K562 (cell line): ENCODE data around the gene SMG7. TPM values are rescaled to one million over a fixed set of nuclear protein-coding genes. Genes with fewer than 3 reads are reported as not detected.

ENCODE experiments used
- ATAC-seq: fragments of 200-7000 bp; cut with Tn5 transposase; 3 replicates; pipeline ENCODE4 v1.9.1; 2020; ENCODE audit warnings: moderate library complexity
- BruUV-seq: library from RNA; stranded (reverse); fragments of 400-500 nt; replicated peaks from 2 replicates; lab custom pipeline; 2021; lab: Mats Ljungman, UMichigan
- CTCF ChIA-PET: fragments of 300-600 bp; formaldehyde crosslinking; extraction: SDS; loops from one replicate; lab custom pipeline; 2021; ENCODE audit warnings: low intra/inter-chr PET ratio; lab: Yijun Ruan, JAX
- POLR2A ChIA-PET: fragments of 300-600, 350-650 bp; sonication (Branson Sonifier 250); formaldehyde crosslinking; extraction: SDS; loops from one replicate; lab custom pipeline; 2021; ENCODE audit warnings: antibody characterized with exemption, inconsistent platforms; lab: Yijun Ruan, JAX
- DNase-seq, 4 experiments: peaks; one replicate each; pipeline versions ENCODE4 v3.0.0 to v3.0.0-alpha.2; 2011 to 2018; ENCODE audit warnings: low spot score in 3 of 4, mixed read lengths in 3 of 4; ENCODE audit errors: extremely low read depth in 1 of 4
- FAIRE-seq: peaks from 2 replicates; lab custom pipeline; 2011; peaks lifted over from hg19 to GRCh38; lab: Jason Lieb, UNC
- H2AFZ ChIP-seq: 2 replicates; pipeline ENCODE4 v1.6.0; 2011; ENCODE audit warnings: low read depth, low read length, control low read depth, inconsistent platforms
- H3K27ac ChIP-seq: fragments of 200-600 bp; 3 replicates; pipeline ENCODE4 v1.8.0; 2011; ENCODE audit warnings: low read depth, mild to moderate bottlenecking, control low read depth, inconsistent platforms, low read length, moderate library complexity, mixed read lengths; ENCODE audit errors: extremely low read depth
- H3K27me3 ChIP-seq, 2 experiments: fragments of 300-600 bp in 1 of 2; 2 replicates in 1 of 2; 3 replicates in 1 of 2; pipeline versions ENCODE4 v1.6.0 to v1.8.0; 2011; ENCODE audit warnings: inconsistent platforms in 2 of 2, low read length in 2 of 2, mild to moderate bottlenecking in 1 of 2, mixed read lengths in 1 of 2, moderate library complexity in 1 of 2; ENCODE audit not compliant: control insufficient read depth in 2 of 2, insufficient read depth in 2 of 2
- H3K36me3 ChIP-seq: fragments of 300-600 bp; 3 replicates; pipeline ENCODE4 v1.8.0; 2011; ENCODE audit warnings: mild to moderate bottlenecking, low read length, inconsistent platforms; ENCODE audit not compliant: control insufficient read depth, insufficient read depth
- H3K4me1 ChIP-seq, 2 experiments: fragments of 200-600 bp in 1 of 2; replicated peaks in 1 of 2; 2 replicates in 1 of 2; 3 replicates in 1 of 2; pipeline versions ENCODE4 v1.5.1 to v1.8.0; 2011; ENCODE audit warnings: inconsistent platforms in 2 of 2, low read length in 2 of 2, mild to moderate bottlenecking in 1 of 2, mixed read lengths in 1 of 2, moderate library complexity in 1 of 2; ENCODE audit not compliant: control insufficient read depth in 2 of 2, insufficient read depth in 2 of 2
- H3K4me2 ChIP-seq: 2 replicates; pipeline ENCODE4 v1.6.1; 2011; ENCODE audit warnings: low read length, control low read depth, inconsistent platforms, mixed read lengths; ENCODE audit not compliant: insufficient read depth
- H3K4me3 ChIP-seq: fragments of 200-600 bp; sonication (generic), shearing (Covaris generic); 2 replicates; pipeline ENCODE4 v1.5.1; 2016; ENCODE audit warnings: control low read depth, inconsistent platforms
- H3K79me2 ChIP-seq: fragments of 200-600 bp; 3 replicates; pipeline ENCODE4 v1.8.0; 2011; ENCODE audit warnings: low read length, inconsistent platforms; ENCODE audit not compliant: control insufficient read depth, insufficient read depth
- H3K9ac ChIP-seq, 2 experiments: 2 replicates each; pipeline versions ENCODE4 v1.6.0 to v1.6.1; 2011; ENCODE audit warnings: low read depth in 2 of 2, low read length in 2 of 2, control low read depth in 1 of 2, inconsistent platforms in 1 of 2, mild to moderate bottlenecking in 1 of 2, mixed read lengths in 1 of 2; ENCODE audit not compliant: insufficient read depth in 1 of 2
- H3K9me1 ChIP-seq: one replicate; pipeline ENCODE4 v1.6.0; 2011; ENCODE audit warnings: inconsistent platforms, mild to moderate bottlenecking, low read length, moderate library complexity; ENCODE audit not compliant: control insufficient read depth, insufficient read depth
- H3K9me3 ChIP-seq: replicated peaks from 2 replicates; pipeline ENCODE4 v1.5.1; 2011; ENCODE audit warnings: low read depth, low read length, inconsistent platforms; ENCODE audit not compliant: control insufficient read depth, insufficient read depth
- H4K20me1 ChIP-seq: replicated peaks from 2 replicates; pipeline ENCODE4 v1.6.1; 2011; ENCODE audit warnings: low read length, inconsistent platforms, mixed read lengths; ENCODE audit not compliant: control insufficient read depth, insufficient read depth
- BRCA1 ChIP-seq, 2 experiments: fragments of 450-650 bp in 1 of 2; sonication (generic) in 1 of 2; formaldehyde crosslinking in 1 of 2; IDR thresholded peaks; 2 replicates each; pipeline versions ENCODE4 v1.5.0 to v1.6.1; 2017 to 2020; ENCODE audit warnings: mild to moderate bottlenecking in 1 of 2, missing genetic modification reagents in 1 of 2
- HDAC2 ChIP-seq: fragments of 450-650 bp; IDR thresholded peaks from 2 replicates; pipeline ENCODE4 v1.6.1; 2016; ENCODE audit warnings: mild to moderate bottlenecking
- HEY1 ChIP-seq: fragments of 250-450 bp; sonication (Bioruptor Pico); IDR thresholded peaks from 2 replicates; pipeline ENCODE4 v1.5.0; 2020; ENCODE audit warnings: mild to moderate bottlenecking, moderate library complexity, borderline replicate concordance
- MIER1 ChIP-seq: fragments of 450-650 bp; IDR thresholded peaks from 2 replicates; pipeline ENCODE4 v1.6.1; 2016; ENCODE audit warnings: antibody characterized with exemption, mild to moderate bottlenecking, low read depth
- POLR2B ChIP-seq: fragments of 450-650 bp; IDR thresholded peaks from 2 replicates; pipeline ENCODE4 v1.6.1; 2018; ENCODE audit warnings: low read depth; ENCODE audit not compliant: partially characterized antibody
- WGBS: fragments of 100-300 bp; shearing (Covaris generic); methylation state at CpG from one replicate; pipeline ENCODE4 v1.1.6; 2016; ENCODE audit warnings: low coverage, mixed read lengths; ENCODE audit not compliant: insufficient coverage; ENCODE audit errors: missing lambda C conversion rate; 5-methylcytosine and 5-hydroxymethylcytosine counted together
- in situ Hi-C: fragments of 300-500 bp; cut with MboI; formaldehyde crosslinking; loops from 4 replicates; pipeline ENCODE4 v1.15.0; 2018; ENCODE audit warnings: inconsistent platforms, mixed read lengths
- intact Hi-C: fragments of 100-400 bp; cut with micrococcal nuclease; formaldehyde crosslinking; loops from 2 replicates; pipeline ENCODE4 v1.14.2; 2022
- polyA plus RNA-seq, 8 experiments: library from polyadenylated mRNA; depleted of rRNA in 4 of 8; stranded (reverse) in 5 of 8; unstranded in 3 of 8; fragments of >200 nt; fragmentation: Nextera tagmentation in 2 of 8; fragmentation: Illumina TruSeq in 1 of 8; extraction: Ambion mirVana in 2 of 8; extraction: Trizol in 1 of 8; gene quantifications; 2 replicates each; pipeline versions ENCODE4 v1.2.1 to v1.2.3, GENCODE V29; 2011 to 2014; ENCODE audit warnings: inconsistent platforms in 1 of 8, missing spikeins in 1 of 8
- total RNA-seq, 7 experiments: library from RNA; depleted of rRNA in 6 of 7; stranded (reverse); fragments of >200 nt in 6 of 7; fragmentation: Illumina TruSeq in 2 of 7; extraction: Trizol in 2 of 7; gene quantifications; 2 replicates each; pipeline versions ENCODE4 v1.2.1 to v1.2.3, GENCODE V29; 2011 to 2021; ENCODE audit warnings: low replicate concordance in 1 of 7
- TF ChIP-seq, protein P1 (sequence below): fragments of 450-650 bp; IDR thresholded peaks from 2 replicates; pipeline ENCODE4 v1.7.1; 2018; ENCODE audit warnings: mild to moderate bottlenecking, low read depth; ENCODE audit not compliant: partially characterized antibody

SMG7 gene
- total and polyA plus RNA-seq, 9 of the 15 experiments (the other 6 are each of a cell fraction or from before 2014, with no cell fraction given), result 12.4 to 74.6 (median 29.0) TPM

- BruUV-seq, result no TSS peak
- Histone ChIP-seq H3K36me3 (peaks cover 79% of the 10 kb centered on the region), H3K4me3 (no peak overlapping the region), H3K4me1 (no peaks in the 10 kb centered on the region), H3K27ac (no peak overlapping the region), H3K9ac (no peak overlapping the region), H3K79me2 (no peaks in the 10 kb centered on the region), H3K4me2 (no peak overlapping the region)
- no peak for ATAC-seq
- ChIA-PET POLR2A (interaction anchor here (0.8 to 1.1 kb wide), 3 partner anchors 14 to 31 kb away, joined by 3 read pairs; no protein-coding TSS in a partner anchor), CTCF (no interaction called here)
- in situ Hi-C loops, result no loop called here
- FAIRE-seq, result no peak
- TF ChIP-seq, protein P1, sequence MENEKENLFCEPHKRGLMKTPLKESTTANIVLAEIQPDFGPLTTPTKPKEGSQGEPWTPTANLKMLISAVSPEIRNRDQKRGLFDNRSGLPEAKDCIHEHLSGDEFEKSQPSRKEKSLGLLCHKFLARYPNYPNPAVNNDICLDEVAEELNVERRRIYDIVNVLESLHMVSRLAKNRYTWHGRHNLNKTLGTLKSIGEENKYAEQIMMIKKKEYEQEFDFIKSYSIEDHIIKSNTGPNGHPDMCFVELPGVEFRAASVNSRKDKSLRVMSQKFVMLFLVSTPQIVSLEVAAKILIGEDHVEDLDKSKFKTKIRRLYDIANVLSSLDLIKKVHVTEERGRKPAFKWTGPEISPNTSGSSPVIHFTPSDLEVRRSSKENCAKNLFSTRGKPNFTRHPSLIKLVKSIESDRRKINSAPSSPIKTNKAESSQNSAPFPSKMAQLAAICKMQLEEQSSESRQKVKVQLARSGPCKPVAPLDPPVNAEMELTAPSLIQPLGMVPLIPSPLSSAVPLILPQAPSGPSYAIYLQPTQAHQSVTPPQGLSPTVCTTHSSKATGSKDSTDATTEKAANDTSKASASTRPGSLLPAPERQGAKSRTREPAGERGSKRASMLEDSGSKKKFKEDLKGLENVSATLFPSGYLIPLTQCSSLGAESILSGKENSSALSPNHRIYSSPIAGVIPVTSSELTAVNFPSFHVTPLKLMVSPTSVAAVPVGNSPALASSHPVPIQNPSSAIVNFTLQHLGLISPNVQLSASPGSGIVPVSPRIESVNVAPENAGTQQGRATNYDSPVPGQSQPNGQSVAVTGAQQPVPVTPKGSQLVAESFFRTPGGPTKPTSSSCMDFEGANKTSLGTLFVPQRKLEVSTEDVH, result no peak
- TF ChIP-seq BRCA1 (IDR thresholded peaks at IDR 0.05) (no peak), BRCA1 (CRISPR knock-in tag; IDR thresholded peaks at IDR 0.05) (no peak), HEY1 (CRISPR knock-in tag) (no peak), POLR2B (no peak), MIER1 (no peak), HDAC2 (no peak)
- TF ChIP-seq, all 486 proteins: peak for 0
- H2AFZ ChIP-seq, result no peak overlapping the region
- H3K9me3 ChIP-seq, result no peaks in the 10 kb centered on the region
- no peaks in the 10 kb centered on the region for H4K20me1 ChIP-seq
- H3K9me1 ChIP-seq, result no peaks in the 10 kb centered on the region
- DNase-seq, result no peak
- 83% methylated on average over 1 of the region's 1 CpG for WGBS
- H3K27me3 ChIP-seq, result no peaks in the 10 kb centered on the region
- intact Hi-C loops, result no loop called here
These were observed 49.8 kb downstream of the SMG7 start for GRCh38 chr1:183522104-183522503.
